ENCODE results near the gene SLC29A2.

- no peak for TF ChIP-seq ETV6 (CRISPR knock-in tag; IDR thresholded peaks at IDR 0.05)
- TF ChIP-seq E2F1 (CRISPR knock-in tag; IDR thresholded peaks at IDR 0.05): no peak
- no peak for TF ChIP-seq GABPB1 (CRISPR knock-in tag; IDR thresholded peaks at IDR 0.05)
- TF ChIP-seq, protein P1, sequence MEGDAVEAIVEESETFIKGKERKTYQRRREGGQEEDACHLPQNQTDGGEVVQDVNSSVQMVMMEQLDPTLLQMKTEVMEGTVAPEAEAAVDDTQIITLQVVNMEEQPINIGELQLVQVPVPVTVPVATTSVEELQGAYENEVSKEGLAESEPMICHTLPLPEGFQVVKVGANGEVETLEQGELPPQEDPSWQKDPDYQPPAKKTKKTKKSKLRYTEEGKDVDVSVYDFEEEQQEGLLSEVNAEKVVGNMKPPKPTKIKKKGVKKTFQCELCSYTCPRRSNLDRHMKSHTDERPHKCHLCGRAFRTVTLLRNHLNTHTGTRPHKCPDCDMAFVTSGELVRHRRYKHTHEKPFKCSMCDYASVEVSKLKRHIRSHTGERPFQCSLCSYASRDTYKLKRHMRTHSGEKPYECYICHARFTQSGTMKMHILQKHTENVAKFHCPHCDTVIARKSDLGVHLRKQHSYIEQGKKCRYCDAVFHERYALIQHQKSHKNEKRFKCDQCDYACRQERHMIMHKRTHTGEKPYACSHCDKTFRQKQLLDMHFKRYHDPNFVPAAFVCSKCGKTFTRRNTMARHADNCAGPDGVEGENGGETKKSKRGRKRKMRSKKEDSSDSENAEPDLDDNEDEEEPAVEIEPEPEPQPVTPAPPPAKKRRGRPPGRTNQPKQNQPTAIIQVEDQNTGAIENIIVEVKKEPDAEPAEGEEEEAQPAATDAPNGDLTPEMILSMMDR (IDR thresholded peaks at IDR 0.05): no peak
- TF ChIP-seq NR3C1 (CRISPR knock-in tag; conservative IDR thresholded peaks at IDR 0.05; ENCODE audit: low read depth): no peak
- no peak for TF ChIP-seq IRF2 (CRISPR knock-in tag; IDR thresholded peaks at IDR 0.05; ENCODE audit: borderline replicate concordance, low read depth)
- TF ChIP-seq, protein P2, sequence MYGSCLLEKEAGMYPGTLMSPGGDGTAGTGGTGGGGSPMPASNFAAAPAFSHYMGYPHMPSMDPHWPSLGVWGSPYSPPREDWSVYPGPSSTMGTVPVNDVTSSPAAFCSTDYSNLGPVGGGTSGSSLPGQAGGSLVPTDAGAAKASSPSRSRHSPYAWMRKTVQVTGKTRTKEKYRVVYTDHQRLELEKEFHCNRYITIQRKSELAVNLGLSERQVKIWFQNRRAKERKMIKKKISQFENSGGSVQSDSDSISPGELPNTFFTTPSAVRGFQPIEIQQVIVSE (CRISPR knock-in tag; IDR thresholded peaks at IDR 0.05; ENCODE audit: borderline replicate concordance): no peak
- TF ChIP-seq ELF4 (CRISPR knock-in tag; IDR thresholded peaks at IDR 0.05; ENCODE audit: low read depth): no peak
- TF ChIP-seq, protein P3, sequence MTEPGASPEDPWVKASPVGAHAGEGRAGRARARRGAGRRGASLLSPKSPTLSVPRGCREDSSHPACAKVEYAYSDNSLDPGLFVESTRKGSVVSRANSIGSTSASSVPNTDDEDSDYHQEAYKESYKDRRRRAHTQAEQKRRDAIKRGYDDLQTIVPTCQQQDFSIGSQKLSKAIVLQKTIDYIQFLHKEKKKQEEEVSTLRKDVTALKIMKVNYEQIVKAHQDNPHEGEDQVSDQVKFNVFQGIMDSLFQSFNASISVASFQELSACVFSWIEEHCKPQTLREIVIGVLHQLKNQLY (CRISPR knock-in tag; IDR thresholded peaks at IDR 0.05): no peak
- TF ChIP-seq FOXK1 (CRISPR knock-in tag; IDR thresholded peaks at IDR 0.05): no peak
- TF ChIP-seq, protein P4, sequence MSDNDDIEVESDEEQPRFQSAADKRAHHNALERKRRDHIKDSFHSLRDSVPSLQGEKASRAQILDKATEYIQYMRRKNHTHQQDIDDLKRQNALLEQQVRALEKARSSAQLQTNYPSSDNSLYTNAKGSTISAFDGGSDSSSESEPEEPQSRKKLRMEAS (CRISPR knock-in tag; IDR thresholded peaks at IDR 0.05): no peak
- no peak for TF ChIP-seq ATF3 (CRISPR knock-in tag; conservative IDR thresholded peaks at IDR 0.05)
- no peak for TF ChIP-seq SP1 (CRISPR knock-in tag; conservative IDR thresholded peaks at IDR 0.05)
- TF ChIP-seq, protein P5, sequence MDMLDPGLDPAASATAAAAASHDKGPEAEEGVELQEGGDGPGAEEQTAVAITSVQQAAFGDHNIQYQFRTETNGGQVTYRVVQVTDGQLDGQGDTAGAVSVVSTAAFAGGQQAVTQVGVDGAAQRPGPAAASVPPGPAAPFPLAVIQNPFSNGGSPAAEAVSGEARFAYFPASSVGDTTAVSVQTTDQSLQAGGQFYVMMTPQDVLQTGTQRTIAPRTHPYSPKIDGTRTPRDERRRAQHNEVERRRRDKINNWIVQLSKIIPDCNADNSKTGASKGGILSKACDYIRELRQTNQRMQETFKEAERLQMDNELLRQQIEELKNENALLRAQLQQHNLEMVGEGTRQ (CRISPR knock-in tag; IDR thresholded peaks at IDR 0.05): no peak
These were observed 48.7 kb downstream of the SLC29A2 start for GRCh38 chr11:66322732-66323427.

Measured in WTC11 (cell line).